ENCODE data around the gene KLRF2.

Gene KLRF2

DNA sequence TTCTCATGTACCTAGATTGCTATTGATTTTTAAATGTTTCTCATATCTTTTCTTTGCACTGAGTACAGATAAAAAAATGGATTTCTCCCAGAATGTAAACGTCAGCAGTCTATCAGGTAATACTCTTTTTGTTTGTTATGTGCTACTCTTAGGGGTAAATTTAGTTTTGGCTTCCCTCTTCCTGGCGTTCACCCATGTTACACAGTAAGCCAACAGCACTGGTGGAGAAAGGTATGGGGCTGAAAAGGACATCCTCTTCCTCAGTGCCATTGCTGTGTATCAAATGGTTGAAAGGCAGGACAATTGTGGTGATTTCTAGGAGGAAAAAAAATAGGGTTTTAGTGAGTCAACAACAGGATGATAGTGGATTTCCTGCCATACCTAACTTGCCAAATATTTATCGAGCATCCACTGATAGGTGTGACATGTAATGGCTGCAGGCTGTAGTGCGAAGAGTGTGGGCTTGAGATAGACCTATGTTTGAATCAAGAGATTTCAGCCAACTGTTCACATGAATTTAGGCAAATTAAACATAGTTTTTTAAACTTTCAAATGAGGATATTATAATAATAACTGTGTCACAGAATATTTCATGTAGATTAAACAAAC is 7.5 kb downstream of the KLRF2 start:
- DNase-seq (ENCODE audit: low read depth), result no peak

DNA sequence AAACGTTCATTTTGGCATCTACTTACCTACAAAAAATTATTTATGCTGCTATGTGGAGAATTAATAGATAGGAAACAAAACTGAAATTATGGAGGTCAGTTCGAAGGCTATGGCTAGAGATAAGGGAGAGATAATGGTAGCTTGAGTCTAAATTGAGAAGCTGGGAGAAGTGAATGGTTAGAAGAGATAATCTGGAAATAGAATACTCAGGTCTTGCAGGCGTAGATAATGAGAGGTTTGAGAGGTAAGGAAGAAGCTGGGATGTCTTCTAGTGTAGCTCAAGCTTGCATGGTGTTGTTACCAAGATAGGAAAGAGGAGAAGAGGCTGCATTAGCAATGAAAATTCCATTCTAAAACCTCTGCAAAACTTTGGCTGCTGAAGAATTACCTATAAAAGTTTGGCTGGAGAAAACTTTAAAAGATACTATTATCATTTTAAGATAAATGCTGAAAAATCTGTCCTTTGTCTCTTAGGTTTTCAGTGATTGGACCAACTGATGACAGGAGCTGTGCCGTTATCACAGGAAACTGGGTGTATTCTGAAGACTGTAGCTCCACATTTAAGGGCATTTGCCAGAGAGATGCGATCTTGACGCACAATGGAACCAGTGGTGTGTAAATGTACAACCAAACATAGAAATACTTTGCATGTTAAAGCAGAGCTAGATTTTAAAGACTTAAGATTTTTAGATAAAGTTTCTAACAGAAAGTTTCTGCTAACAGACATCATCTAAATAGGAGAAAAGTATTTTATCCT is 14.1 kb downstream of the KLRF2 start:
- no peak for DNase-seq (ENCODE audit: low read depth)

- DNase-seq (ENCODE audit: low read depth), result no peak
Observed at GRCh38 chr12:9897535-9897934, 16.2 kb downstream of the KLRF2 start.

DNA sequence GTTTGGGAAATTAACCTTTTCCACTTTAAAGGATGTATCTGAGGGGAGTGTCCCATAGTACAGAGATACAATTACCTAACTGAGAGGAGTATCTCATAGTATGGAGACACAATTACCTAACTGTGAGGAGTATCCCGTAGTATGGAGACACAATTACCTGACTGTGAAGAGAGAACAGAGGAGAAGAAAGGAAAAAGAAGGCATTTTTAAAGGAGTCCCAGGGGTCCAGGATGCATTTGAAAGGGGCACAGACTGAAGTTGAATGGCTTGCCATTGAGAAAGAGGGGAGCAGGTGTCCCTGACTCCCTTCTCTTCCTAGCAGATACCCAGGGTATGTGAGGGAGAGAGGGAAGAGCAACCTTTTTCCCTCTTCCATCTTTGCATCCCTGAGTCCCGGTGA is 17.9 kb downstream of the KLRF2 start:
- no peak for DNase-seq (ENCODE audit: low read depth)

- DNase-seq (ENCODE audit: low read depth), result no peak
Observed at GRCh38 chr12:9900930-9901329, 19.6 kb downstream of the KLRF2 start.

GRCh38 chr12:9902539-9903228 is 21.4 kb downstream of the KLRF2 start:
- DNase-seq (ENCODE audit: low read depth), result no peak

DNA sequence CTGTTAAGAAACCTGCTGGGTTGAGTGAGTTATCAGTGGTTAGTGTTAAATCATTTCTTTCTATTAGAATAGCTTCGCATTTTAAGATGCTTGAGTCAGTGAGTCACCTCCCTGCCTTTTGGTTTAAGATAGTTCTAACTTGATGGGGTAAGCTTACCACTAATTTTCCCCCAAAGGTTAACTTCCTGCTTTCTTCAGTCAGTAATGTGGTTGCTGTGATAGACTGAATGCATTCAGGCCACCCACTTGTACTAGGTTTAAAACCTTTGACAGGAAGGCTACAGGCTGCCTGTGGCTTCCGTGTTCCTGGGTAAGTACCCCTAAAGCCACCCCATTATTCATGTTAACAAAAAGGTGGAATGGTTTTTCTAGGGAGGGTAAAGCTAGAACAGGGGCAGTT is 25.6 kb downstream of the KLRF2 start:
- DNase-seq (ENCODE audit: low read depth), result peak; percentile 3

DNA sequence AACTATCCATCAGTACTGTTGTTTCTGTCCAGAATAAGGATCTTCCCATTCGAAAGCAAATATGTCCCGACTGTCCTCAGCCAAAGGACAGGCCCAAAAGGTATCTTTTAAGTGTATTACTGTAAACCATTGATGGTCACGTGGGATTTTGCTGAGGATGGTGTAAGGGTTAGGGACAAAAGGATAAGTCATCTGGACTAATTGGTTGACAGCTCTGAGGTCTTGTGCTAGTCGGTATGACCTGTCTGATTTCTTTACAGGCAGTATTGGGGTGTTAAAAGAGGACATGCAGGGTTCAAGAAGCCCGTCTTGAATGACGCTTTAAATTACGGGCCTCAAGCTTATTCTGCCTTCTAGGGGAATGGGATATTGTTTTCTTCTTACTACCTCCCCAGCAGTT is 26.5 kb downstream of the KLRF2 start:
- DNase-seq (ENCODE audit: low read depth), result no peak

- DNase-seq (ENCODE audit: low read depth), result no peak
Observed at GRCh38 chr12:9908350-9908749, 27.1 kb downstream of the KLRF2 start.

GRCh38 chr12:9909724-9910123 is 28.4 kb downstream of the KLRF2 start:
- DNase-seq (ENCODE audit: low read depth), result no peak

DNA sequence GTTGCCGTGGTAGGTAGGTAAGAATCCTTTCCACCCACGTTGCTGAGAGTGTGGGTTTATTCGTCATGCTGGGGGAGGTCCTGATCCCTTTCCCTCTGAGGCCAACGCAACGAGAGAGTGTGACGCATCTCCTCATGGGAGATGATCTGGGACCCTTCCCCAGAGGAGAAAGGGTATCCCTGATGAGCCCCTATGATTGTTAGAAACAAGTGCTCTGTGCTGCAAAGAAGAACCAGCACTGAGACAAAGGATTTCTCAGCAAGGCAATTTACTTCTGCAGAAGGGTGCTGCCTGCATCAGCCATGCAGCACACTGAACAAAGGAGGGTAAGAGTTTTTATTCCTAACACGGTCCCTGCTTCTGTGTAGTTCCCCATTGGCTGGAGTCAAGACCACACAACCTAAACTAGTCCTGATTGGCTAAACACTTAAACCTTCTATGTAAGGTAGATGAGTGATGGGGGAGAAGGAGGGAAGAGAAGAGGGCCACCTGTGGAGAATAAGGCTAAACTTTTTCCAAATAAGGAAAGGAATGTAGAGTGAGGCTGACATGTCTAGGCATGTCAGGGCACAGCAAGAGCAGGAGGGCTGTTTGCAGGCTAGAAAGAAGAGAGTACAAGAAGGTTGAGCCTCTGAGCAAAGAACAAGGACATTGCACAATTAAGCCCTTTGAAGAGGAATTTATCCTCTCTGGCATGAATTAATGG is 29.6 kb downstream of the KLRF2 start:
- no peak for DNase-seq (ENCODE audit: low read depth)

DNA sequence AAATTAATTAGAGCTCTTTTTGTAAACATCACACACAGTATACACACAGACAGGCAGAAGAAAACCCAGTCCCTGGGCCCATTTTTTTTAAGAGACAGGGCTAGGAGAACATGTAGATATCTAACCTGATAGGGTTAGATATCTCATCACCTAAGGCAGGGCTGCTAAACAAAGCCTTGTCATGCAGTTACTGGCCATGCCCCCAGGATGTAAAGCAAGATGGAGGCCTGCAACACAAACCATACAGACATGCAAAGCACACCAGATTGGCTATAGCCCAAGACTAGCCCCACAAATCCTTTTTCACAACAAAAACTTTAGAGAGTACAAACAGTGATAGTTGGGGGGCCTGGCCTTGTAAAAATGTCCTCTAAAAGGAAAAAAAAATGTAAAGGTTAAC is 30.4 kb downstream of the KLRF2 start:
- DNase-seq (ENCODE audit: low read depth), result no peak

GRCh38 chr12:9919443-9919842 is 38.2 kb downstream of the KLRF2 start:
- DNase-seq (ENCODE audit: low read depth), result no peak

DNA sequence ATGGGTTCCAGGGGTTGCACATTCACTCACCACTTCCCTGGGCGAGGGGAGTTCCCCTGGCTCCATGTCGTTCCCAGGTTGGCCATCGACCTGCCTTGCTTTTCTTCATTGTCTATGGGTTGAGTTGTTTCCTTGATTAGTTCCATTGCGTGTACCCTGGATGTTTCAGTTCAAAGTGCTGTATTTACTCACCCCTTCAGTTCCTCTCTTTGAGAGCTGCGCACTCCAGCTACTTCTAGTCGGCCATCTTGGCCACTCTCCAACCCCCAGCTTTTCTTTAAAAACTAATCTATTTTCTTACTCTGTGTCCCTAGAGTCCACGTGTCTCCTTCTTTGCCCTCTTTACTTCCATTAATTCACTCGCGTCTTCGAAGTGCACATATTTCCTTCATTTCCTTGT is 39.2 kb downstream of the KLRF2 start:
- no peak for DNase-seq (ENCODE audit: low read depth)

DNA sequence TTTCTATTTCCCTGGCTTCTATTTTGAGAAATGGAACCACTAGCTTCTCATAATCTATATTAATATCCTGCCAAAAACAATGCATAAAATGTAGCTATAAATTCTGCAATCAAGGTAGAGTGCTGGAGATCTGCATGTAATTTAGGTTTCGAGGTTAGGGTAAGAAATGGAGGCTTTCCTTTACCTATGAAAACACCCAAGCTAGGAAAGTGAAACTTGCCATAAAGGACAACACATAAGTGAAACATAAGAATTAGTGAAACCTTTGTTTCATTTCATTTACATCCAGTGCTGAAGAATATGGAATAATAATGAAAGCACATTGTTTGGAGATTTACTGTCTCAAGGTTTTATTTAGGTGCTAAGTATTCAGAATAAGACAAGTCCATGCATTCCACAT is 41.1 kb downstream of the KLRF2 start:
- no peak for DNase-seq (ENCODE audit: low read depth)

DNA sequence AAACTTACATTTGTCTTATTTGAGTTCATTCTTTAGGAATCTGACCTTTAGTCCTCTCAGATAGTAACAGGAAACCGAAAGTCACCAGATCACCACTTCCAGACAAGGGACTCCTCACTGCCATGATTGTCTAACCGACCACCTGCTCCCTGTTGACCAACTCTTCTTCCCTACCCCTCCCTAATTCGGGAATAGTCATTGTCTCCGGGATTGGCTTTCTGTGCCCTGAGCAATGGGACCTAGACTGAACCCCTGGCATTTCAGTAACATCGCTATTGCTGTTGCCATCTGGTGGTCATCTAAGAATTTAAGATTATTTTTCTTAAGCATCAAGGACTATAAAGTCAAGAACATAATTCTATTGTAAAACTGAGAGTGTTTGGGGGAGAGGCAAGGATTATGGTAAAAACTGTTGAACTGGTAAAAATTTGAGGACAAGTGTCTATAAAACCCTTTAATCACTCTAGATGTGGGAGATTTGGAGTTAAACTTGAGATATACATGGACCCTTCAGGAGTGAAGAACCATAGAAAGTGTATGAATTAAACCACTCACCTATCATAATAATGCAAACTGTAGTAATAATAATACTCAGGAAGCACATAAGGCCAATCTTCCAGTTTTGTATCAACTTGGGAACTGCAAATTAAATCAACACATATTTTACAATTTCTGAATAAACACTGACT is 44.6 kb downstream of the KLRF2 start:
- no peak for DNase-seq (ENCODE audit: low read depth)

GRCh38 chr12:9926876-9927275 is 45.6 kb downstream of the KLRF2 start:
- DNase-seq (ENCODE audit: low read depth), result no peak

GRCh38 chr12:9928607-9929006 is 47.3 kb downstream of the KLRF2 start:
- DNase-seq (ENCODE audit: low read depth), result no peak

DNA sequence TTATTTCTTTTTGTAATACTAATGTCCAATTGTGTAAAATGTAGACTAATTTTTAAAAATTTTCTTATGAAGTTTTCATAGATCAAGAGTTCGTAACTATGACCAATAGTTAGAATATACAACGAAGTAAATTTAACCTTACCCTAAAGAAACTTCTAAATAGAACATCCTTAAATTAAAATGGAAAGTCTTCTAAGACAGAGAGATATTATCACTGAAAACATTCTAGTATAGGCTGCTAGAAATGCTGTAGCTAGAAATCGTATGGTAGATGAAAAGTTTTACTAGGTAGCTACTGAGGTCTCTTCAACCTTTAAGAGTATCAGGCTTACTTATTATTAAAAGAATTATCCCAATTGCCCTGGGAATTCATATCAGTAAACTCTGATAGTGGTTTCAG is 50.0 kb downstream of the KLRF2 start:
- DNase-seq (ENCODE audit: low read depth), result no peak

GRCh38 chr12:9932270-9932669 is 51.0 kb downstream of the KLRF2 start, which contains the start of gene CLEC2A:
TSS of gene CLEC2A (minus strand) at chr12:9932370. CDS start at chr12:9932329, 41 bp downstream.
- DNase-seq (ENCODE audit: low read depth), result no peak

- no peak for DNase-seq (ENCODE audit: low read depth)
Observed at GRCh38 chr12:9933958-9934357, 52.7 kb downstream of the KLRF2 start.

GRCh38 chr12:9935026-9935425 is 53.7 kb downstream of the KLRF2 start:
- no peak for DNase-seq (ENCODE audit: low read depth)

Data from activated T-helper 1 cell treated with Interleukin-2 at 50 U/mL for 16 hours (primary cell).